ENCODE measurements around the gene INPP4B. TPM values are rescaled to one million over a fixed set of nuclear protein-coding genes. Genes with fewer than 3 reads are reported as not detected.
"Not testable (repeated sequence)": the region's sequence is repeated elsewhere in the genome, so short reads cannot be mapped to it uniquely, and the experiment has no call there.

INPP4B gene
- total RNA-seq, 2 experiments from 2014 or later, result not detected

DNA sequence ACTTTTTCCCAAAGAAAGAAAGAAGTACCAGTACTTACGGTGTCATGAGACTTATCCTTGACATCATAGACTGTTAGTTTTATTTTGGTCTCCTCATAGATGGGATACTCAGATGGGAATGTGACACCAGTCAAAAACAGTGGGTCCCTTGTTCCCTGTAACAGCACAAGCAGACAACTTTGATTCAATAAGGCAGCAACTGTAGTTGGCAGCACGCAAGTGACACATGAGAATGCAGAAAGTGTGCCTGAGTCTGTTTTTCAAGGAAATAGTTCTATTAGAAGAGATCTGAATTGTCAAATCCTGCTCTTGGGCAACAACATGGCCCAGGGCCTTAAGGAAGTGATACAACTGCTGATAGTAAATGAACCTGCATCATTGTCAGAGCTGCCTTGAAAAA, 443.2 kb downstream of the INPP4B start:
- intact Hi-C loops (cut with micrococcal nuclease; ENCODE audit: unreplicated experiment), result no loop called here
- no peak for DNase-seq (ENCODE audit: low spot score)
- ChIA-PET CTCF (ENCODE audit: unreplicated experiment) (no interaction called here), POLR2A (interaction anchor here (0.7 kb wide), 1 partner anchor 595 kb away, joined by 3 read pairs; no protein-coding TSS in a partner anchor)
- Histone ChIP-seq H3K9me2 (ENCODE audit: insufficient read depth, low read length) (no peaks in the 10 kb centered on the region), H2AFZ (ENCODE audit: low read length) (no peak overlapping the region), H3K79me2 (ENCODE audit: insufficient read depth, low read depth, low read length) (no peaks in the 10 kb centered on the region), H3K4me2 (ENCODE audit: low read length) (no peak overlapping the region), H3K4me3 (ENCODE audit: low read depth, low read length, poor library complexity, severe bottlenecking) (no peak overlapping the region), H3K4me1 (ENCODE audit: insufficient read depth, low read length, poor library complexity, severe bottlenecking) (no peaks in the 10 kb centered on the region), H4K20me1 (ENCODE audit: insufficient read depth, low read length) (no peaks in the 10 kb centered on the region), H3K9me3 (ENCODE audit: low read length) (no peaks in the 10 kb centered on the region), H3K27ac (ENCODE audit: low read depth, low read length, poor library complexity, severe bottlenecking) (no peak overlapping the region), H3K36me3 (ENCODE audit: insufficient read depth, low read length) (no peaks in the 10 kb centered on the region)
- no TSS peak for BruUV-seq (replicated peaks)
- TF ChIP-seq, protein P1, sequence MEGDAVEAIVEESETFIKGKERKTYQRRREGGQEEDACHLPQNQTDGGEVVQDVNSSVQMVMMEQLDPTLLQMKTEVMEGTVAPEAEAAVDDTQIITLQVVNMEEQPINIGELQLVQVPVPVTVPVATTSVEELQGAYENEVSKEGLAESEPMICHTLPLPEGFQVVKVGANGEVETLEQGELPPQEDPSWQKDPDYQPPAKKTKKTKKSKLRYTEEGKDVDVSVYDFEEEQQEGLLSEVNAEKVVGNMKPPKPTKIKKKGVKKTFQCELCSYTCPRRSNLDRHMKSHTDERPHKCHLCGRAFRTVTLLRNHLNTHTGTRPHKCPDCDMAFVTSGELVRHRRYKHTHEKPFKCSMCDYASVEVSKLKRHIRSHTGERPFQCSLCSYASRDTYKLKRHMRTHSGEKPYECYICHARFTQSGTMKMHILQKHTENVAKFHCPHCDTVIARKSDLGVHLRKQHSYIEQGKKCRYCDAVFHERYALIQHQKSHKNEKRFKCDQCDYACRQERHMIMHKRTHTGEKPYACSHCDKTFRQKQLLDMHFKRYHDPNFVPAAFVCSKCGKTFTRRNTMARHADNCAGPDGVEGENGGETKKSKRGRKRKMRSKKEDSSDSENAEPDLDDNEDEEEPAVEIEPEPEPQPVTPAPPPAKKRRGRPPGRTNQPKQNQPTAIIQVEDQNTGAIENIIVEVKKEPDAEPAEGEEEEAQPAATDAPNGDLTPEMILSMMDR (conservative IDR thresholded peaks at IDR 0.05; ENCODE audit: low read length), result no peak
- no peak for TF ChIP-seq EZH2phosphoT487 (IDR thresholded peaks at IDR 0.05; ENCODE audit: borderline replicate concordance, low read depth, low read length)

DNA sequence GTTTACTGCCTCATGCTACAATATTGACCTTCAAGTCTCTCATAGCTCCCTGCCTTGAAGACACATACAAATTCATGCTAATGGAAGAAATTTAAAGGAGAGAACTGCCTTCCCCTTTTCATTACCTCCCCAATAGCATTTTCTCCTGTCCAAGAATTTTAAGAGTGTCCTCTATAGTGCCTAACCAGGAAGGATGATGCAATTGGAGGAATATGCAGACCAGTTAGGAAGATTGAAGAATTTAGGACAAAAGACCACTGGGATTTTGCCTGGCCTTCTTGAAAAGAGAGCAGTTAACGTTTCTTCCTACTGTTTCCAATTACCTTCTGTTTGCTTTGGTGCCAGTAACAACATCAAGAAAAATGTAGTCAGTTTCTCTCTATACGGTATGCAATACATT, 443.9 kb downstream of the INPP4B start:
- Histone ChIP-seq H3K4me3 (ENCODE audit: low read depth, low read length, poor library complexity, severe bottlenecking) (no peak overlapping the region), H2AFZ (ENCODE audit: low read length) (no peak overlapping the region), H4K20me1 (ENCODE audit: insufficient read depth, low read length) (no peaks in the 10 kb centered on the region), H3K36me3 (ENCODE audit: insufficient read depth, low read length) (no peaks in the 10 kb centered on the region), H3K4me1 (ENCODE audit: insufficient read depth, low read length, poor library complexity, severe bottlenecking) (no peaks in the 10 kb centered on the region), H3K4me2 (ENCODE audit: low read length) (no peak overlapping the region), H3K27ac (ENCODE audit: low read depth, low read length, poor library complexity, severe bottlenecking) (no peak overlapping the region), H3K9me2 (ENCODE audit: insufficient read depth, low read length) (no peaks in the 10 kb centered on the region), H3K79me2 (ENCODE audit: insufficient read depth, low read depth, low read length) (no peaks in the 10 kb centered on the region), H3K9me3 (ENCODE audit: low read length) (no peaks in the 10 kb centered on the region)
- ChIA-PET CTCF (ENCODE audit: unreplicated experiment) (no interaction called here), POLR2A (no interaction called here)
- DNase-seq (ENCODE audit: low spot score), result no peak
- BruUV-seq (replicated peaks), result no TSS peak
- intact Hi-C loops (cut with micrococcal nuclease; ENCODE audit: unreplicated experiment), result no loop called here
- TF ChIP-seq EZH2phosphoT487 (IDR thresholded peaks at IDR 0.05; ENCODE audit: borderline replicate concordance, low read depth, low read length), result no peak
- TF ChIP-seq, protein P1 (conservative IDR thresholded peaks at IDR 0.05; ENCODE audit: low read length), result no peak

DNA sequence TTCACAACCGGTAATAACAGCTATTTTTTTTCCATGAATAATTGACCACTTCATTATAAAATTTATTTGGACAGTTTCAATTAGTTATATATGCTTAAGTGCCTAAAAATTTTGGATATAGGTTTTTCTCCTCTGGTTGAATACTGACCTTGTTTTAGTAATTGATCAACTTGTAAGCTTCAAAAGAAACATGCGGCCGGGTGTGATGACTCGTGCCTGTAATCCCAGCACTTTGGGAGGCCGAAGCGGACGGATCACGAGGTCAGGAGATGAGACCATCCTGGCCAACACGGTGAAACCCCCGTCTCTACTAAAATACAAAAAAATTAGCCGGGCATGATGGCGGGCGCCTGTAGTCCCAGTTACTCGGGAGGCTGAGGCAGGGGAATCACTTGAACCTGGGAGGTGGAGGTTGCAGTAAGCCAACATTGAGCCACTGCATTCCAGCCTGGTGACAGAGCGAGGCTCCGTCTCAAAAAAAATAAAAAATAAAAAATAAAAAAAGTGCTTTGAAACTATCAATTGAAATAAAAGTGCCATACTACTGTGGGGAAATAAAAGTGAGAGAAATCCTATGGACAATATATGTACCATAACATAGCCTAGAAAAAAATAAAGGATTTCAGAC, 448.6 kb downstream of the INPP4B start:
- not testable (repeated sequence) for H3K4me1 ChIP-seq (ENCODE audit: insufficient read depth, low read length, poor library complexity, severe bottlenecking)

More for the DNA sequence above, 448.6 kb downstream of the INPP4B start:
- CTCF ChIA-PET (ENCODE audit: unreplicated experiment); H3K36me3 ChIP-seq (ENCODE audit: insufficient read depth, low read length); H3K4me3 ChIP-seq (ENCODE audit: low read depth, low read length, poor library complexity, severe bottlenecking); H3K4me2 ChIP-seq (ENCODE audit: low read length); H3K9me2 ChIP-seq (ENCODE audit: insufficient read depth, low read length); H4K20me1 ChIP-seq (ENCODE audit: insufficient read depth, low read length); H3K27ac ChIP-seq (ENCODE audit: low read depth, low read length, poor library complexity, severe bottlenecking); H3K9me3 ChIP-seq (ENCODE audit: low read length); BruUV-seq (replicated peaks); intact Hi-C loops (cut with micrococcal nuclease; ENCODE audit: unreplicated experiment); DNase-seq (ENCODE audit: low spot score); H3K79me2 ChIP-seq (ENCODE audit: insufficient read depth, low read depth, low read length); H2AFZ ChIP-seq (ENCODE audit: low read length): not testable (repeated sequence)
- POLR2A ChIA-PET, result interaction anchor here (0.6 kb wide), 1 partner anchor 43 kb away, joined by 3 read pairs; no protein-coding TSS in a partner anchor
